ENCODE measurements around the gene TMEM40.

DNA sequence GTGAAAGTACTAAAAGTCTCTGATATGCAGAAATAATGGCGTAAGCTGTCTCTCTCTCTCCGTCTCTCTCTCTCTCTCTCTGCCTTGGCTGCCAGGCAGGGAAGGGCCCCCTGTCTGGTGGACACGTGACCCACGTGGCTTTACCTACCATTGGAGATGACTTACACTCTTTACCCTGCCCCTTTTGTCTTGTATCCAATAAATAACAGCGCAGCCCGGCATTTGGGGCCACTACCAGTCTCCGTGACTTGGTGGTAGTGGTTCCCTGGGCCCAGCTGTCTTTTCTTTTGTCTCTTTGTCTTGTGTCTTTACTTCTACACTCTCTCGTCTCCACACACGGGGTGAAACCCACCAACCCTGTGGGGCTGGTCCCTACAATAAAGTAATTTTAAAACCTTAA, 12.2 kb upstream of the TMEM40 start:
- TF ChIP-seq, protein P1, sequence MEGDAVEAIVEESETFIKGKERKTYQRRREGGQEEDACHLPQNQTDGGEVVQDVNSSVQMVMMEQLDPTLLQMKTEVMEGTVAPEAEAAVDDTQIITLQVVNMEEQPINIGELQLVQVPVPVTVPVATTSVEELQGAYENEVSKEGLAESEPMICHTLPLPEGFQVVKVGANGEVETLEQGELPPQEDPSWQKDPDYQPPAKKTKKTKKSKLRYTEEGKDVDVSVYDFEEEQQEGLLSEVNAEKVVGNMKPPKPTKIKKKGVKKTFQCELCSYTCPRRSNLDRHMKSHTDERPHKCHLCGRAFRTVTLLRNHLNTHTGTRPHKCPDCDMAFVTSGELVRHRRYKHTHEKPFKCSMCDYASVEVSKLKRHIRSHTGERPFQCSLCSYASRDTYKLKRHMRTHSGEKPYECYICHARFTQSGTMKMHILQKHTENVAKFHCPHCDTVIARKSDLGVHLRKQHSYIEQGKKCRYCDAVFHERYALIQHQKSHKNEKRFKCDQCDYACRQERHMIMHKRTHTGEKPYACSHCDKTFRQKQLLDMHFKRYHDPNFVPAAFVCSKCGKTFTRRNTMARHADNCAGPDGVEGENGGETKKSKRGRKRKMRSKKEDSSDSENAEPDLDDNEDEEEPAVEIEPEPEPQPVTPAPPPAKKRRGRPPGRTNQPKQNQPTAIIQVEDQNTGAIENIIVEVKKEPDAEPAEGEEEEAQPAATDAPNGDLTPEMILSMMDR (conservative IDR thresholded peaks at IDR 0.05 in 1 of 2, IDR thresholded peaks at IDR 0.05 in 1 of 2; ENCODE audit: extremely low read depth in 1 of 2, insufficient read depth in 1 of 2, low read depth in 1 of 2, low read length in 2 of 2), result no peak
- TF ChIP-seq EZH2 (IDR thresholded peaks at IDR 0.05; ENCODE audit: borderline replicate concordance, low read length), result no peak
